Stimulated activated CD4-positive, alpha-beta T cell treated with anti-CD3 and anti-CD28 coated beads, Interleukin-12 subunit alpha, Interleukin-12 subunit beta, amount 100 ng/mL, for 48 hours (primary cell): Measurements from ENCODE around the gene SDK2.

Experiments used
- DNase-seq, 3 donors: peaks; one replicate each; pipeline ENCODE4 v3.0.0-alpha.2; 2020; ENCODE audit warnings: low read depth in 2 of 3, low spot score in 1 of 3

The SDK2 gene

GRCh38 chr17:73634629-73635028, 9.6 kb downstream of the SDK2 start:
- no peak for DNase-seq

- no peak for DNase-seq
Observed at GRCh38 chr17:73633736-73634135, 10.5 kb downstream of the SDK2 start.

GRCh38 chr17:73632513-73632912, 11.7 kb downstream of the SDK2 start:
- DNase-seq, result no peak

- DNase-seq, result no peak
Observed at GRCh38 chr17:73630965-73631595, 13.2 kb downstream of the SDK2 start.

- DNase-seq, result no peak
Observed at GRCh38 chr17:73630531-73630930, 13.7 kb downstream of the SDK2 start.

GRCh38 chr17:73628642-73629552, 15.3 kb downstream of the SDK2 start:
- no peak for DNase-seq

GRCh38 chr17:73625991-73626673, 18.1 kb downstream of the SDK2 start:
- no peak for DNase-seq

GRCh38 chr17:73625006-73625405, 19.2 kb downstream of the SDK2 start:
- DNase-seq, result no peak

- no peak for DNase-seq
Observed at GRCh38 chr17:73624496-73624988, 19.7 kb downstream of the SDK2 start.

- no peak for DNase-seq
Observed at GRCh38 chr17:73623818-73624217, 20.4 kb downstream of the SDK2 start.

GRCh38 chr17:73623247-73623646, 21.0 kb downstream of the SDK2 start:
- no peak for DNase-seq

- no peak for DNase-seq
Observed at GRCh38 chr17:73622381-73622780, 21.9 kb downstream of the SDK2 start.

GRCh38 chr17:73621685-73622084, 22.6 kb downstream of the SDK2 start:
- DNase-seq, result no peak

GRCh38 chr17:73620414-73620813, 23.8 kb downstream of the SDK2 start:
- no peak for DNase-seq

GRCh38 chr17:73617501-73617900, 26.7 kb downstream of the SDK2 start:
- no peak for DNase-seq

GRCh38 chr17:73616873-73617404, 27.3 kb downstream of the SDK2 start:
- no peak for DNase-seq

- DNase-seq, result no peak
Observed at GRCh38 chr17:73616120-73616872, 27.9 kb downstream of the SDK2 start.

GRCh38 chr17:73614256-73614655, 30.0 kb downstream of the SDK2 start:
- DNase-seq, result no peak

- DNase-seq, result no peak
Observed at GRCh38 chr17:73613271-73614233, 30.7 kb downstream of the SDK2 start.

GRCh38 chr17:73612031-73612472, 32.2 kb downstream of the SDK2 start:
- DNase-seq, result no peak
